GM13977 (cell line): ENCODE results near the gene SSH3.
"Not testable (repeated sequence)": the region's sequence is repeated elsewhere in the genome, so short reads cannot be mapped to it uniquely, and the experiment has no call there.

Experiments
- DNase-seq: peaks from one replicate; pipeline ENCODE4 v3.0.0; 2012; ENCODE audit warnings: low spot score
- CTCF ChIP-seq: IDR thresholded peaks from 2 replicates; pipeline ENCODE4 v1.5.1; 2012; ENCODE audit warnings: mild to moderate bottlenecking, control low read depth; ENCODE audit not compliant: insufficient read depth; ENCODE audit errors: extremely low read depth, missing control alignments
- in situ Hi-C: fragments of 300-500 bp; cut with MboI; formaldehyde crosslinking; loops from one replicate; pipeline ENCODE4 v1.12.0; 2022; ENCODE audit warnings: low sequenced_read_pairs, low pct_unique_long_range_greater_than_20kb, mixed read lengths, inconsistent platforms; ENCODE audit not compliant: unreplicated experiment

Gene SSH3

GRCh38 chr11:67317888-67318555, 14.7 kb downstream of the SSH3 start:
- TF ChIP-seq CTCF = no peak
- in situ Hi-C loops = loop anchor here (5.0 kb wide), 1 partner anchor 56 kb away; no protein-coding TSS in a partner anchor
- DNase-seq = no peak

- in situ Hi-C loops = loop anchor here (5.0 kb wide), 1 partner anchor 57 kb away; no protein-coding TSS in a partner anchor
- DNase-seq = not testable (repeated sequence)
These were observed 15.5 kb downstream of the SSH3 start for GRCh38 chr11:67318876-67319275.

GRCh38 chr11:67320011-67320410, 16.7 kb downstream of the SSH3 start:
- no peak for TF ChIP-seq CTCF
- in situ Hi-C loops = no loop called here
- peak; percentile 2 for DNase-seq

GRCh38 chr11:67320691-67321090, 17.4 kb downstream of the SSH3 start:
- TF ChIP-seq CTCF = no peak
- no peak for DNase-seq
- in situ Hi-C loops = no loop called here

- no peak for DNase-seq
- TF ChIP-seq CTCF = no peak
- in situ Hi-C loops = no loop called here
These were observed 18.1 kb downstream of the SSH3 start for GRCh38 chr11:67321313-67321871.

GRCh38 chr11:67322049-67322448, 18.7 kb downstream of the SSH3 start:
- DNase-seq = no peak
- TF ChIP-seq CTCF = no peak
- in situ Hi-C loops = no loop called here

- DNase-seq = no peak
- in situ Hi-C loops = no loop called here
- TF ChIP-seq CTCF = no peak
These were observed 20.2 kb downstream of the SSH3 start for GRCh38 chr11:67323526-67323925.
